ENCODE results near the gene HIP1R. TPM values are rescaled to one million over a fixed set of nuclear protein-coding genes. Genes with fewer than 3 reads are reported as not detected.

HIP1R gene
- total RNA-seq, 2 donors from 2014 or later: 42.6 to 74.2 TPM

DNA sequence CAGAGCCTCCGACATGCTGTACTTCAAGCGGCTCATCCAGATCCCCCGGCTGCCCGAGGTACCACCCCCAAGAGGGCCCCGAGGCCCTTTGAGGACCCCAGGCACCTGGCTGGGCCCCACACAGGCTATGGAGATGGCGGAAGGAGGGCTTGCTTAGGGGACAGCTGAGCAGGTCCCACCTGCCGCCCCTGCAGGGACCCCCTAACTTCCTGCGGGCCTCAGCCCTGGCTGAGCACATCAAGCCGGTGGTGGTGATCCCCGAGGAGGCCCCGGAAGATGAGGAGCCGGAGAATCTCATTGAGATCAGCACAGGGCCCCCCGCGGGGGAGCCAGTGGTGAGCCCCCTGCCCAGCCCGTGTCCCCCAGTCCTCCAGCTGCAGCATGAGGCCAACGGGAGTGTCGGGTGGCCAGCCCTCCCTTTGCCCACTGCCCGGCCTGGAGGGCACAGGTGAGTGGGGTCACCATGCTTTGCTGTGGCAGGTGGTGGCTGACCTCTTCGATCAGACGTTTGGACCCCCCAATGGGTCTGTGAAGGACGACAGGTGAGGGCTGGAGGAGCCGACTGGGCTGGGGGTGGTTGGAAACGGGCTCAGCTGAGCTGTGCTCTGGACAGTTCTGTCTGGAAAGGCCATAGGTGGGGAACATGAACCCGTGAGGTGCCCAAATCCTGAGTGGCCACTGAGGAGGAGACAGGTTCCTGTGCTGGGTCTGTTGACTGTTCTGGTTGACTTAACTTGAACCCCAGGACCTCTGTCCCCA lies 20.0 kb downstream of the HIP1R start:
- no peaks in the 10 kb centered on the region for H3K4me1 ChIP-seq
- DNase-seq: no peak

DNA sequence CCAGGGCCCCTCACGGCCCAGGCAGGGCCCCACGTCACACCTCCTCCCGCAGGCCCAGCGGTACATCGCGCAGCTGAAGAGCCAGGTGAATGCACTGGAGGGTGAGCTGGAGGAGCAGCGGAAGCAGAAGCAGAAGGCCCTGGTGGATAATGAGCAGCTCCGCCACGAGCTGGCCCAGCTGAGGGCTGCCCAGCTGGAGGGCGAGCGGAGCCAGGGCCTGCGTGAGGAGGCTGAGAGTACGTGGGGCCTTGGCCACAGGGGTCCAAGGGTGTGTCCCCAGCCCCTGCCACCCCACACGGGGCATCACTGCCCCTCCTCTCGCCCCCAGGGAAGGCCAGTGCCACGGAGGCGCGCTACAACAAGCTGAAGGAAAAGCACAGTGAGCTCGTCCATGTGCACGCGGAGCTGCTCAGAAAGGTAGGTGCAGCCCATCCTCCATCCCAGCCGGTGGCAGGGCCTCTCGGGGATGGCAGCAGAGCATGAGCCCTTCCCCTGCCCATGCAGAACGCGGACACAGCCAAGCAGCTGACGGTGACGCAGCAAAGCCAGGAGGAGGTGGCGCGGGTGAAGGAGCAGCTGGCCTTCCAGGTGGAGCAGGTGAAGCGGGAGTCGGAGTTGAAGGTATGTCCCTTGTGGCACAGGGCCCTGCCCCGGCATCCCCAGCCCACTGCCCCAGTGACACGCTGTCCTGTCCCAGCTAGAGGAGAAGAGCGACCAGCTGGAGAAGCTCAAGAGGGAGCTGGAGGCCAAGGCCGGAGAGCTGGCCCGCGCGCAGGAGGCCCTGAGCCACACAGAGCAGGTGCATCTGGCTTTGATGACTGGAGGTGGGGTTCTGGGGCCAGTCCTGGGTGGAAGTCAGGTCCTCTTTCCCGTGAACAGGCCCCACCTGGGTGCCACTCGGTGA lies 20.9 kb downstream of the HIP1R start:
- intact Hi-C loops (cut with DNase I): loop anchor here (5.0 kb wide), 1 partner anchor 64 kb away; no protein-coding TSS in a partner anchor
- Histone ChIP-seq H3K9ac (ENCODE audit: low read depth in 2 of 2, low read length in 2 of 2) (no peak overlapping the region), H3K4me3 (no peak overlapping the region), H3K4me1 (no peaks in the 10 kb centered on the region), H3K27me3 (no peaks in the 10 kb centered on the region), H3K9me3 (no peaks in the 10 kb centered on the region), H3K27ac (no peak overlapping the region), H3K36me3 (no peaks in the 10 kb centered on the region)
- TF ChIP-seq, protein P1, sequence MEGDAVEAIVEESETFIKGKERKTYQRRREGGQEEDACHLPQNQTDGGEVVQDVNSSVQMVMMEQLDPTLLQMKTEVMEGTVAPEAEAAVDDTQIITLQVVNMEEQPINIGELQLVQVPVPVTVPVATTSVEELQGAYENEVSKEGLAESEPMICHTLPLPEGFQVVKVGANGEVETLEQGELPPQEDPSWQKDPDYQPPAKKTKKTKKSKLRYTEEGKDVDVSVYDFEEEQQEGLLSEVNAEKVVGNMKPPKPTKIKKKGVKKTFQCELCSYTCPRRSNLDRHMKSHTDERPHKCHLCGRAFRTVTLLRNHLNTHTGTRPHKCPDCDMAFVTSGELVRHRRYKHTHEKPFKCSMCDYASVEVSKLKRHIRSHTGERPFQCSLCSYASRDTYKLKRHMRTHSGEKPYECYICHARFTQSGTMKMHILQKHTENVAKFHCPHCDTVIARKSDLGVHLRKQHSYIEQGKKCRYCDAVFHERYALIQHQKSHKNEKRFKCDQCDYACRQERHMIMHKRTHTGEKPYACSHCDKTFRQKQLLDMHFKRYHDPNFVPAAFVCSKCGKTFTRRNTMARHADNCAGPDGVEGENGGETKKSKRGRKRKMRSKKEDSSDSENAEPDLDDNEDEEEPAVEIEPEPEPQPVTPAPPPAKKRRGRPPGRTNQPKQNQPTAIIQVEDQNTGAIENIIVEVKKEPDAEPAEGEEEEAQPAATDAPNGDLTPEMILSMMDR (IDR thresholded peaks at IDR 0.05): no peak
- DNase-seq: no peak

More for the DNA sequence above, 20.0 kb downstream of the HIP1R start:
- Histone ChIP-seq H3K9me3 (no peaks in the 10 kb centered on the region), H3K27me3 (no peaks in the 10 kb centered on the region), H3K27ac (no peak overlapping the region), H3K36me3 (no peaks in the 10 kb centered on the region), H3K9ac (ENCODE audit: low read depth in 2 of 2, low read length in 2 of 2) (no peak overlapping the region), H3K4me3 (no peak overlapping the region)
- intact Hi-C loops (cut with DNase I): loop anchor here (5.0 kb wide), 1 partner anchor 63 kb away; no protein-coding TSS in a partner anchor
- TF ChIP-seq, protein P1 (IDR thresholded peaks at IDR 0.05): no peak

DNA sequence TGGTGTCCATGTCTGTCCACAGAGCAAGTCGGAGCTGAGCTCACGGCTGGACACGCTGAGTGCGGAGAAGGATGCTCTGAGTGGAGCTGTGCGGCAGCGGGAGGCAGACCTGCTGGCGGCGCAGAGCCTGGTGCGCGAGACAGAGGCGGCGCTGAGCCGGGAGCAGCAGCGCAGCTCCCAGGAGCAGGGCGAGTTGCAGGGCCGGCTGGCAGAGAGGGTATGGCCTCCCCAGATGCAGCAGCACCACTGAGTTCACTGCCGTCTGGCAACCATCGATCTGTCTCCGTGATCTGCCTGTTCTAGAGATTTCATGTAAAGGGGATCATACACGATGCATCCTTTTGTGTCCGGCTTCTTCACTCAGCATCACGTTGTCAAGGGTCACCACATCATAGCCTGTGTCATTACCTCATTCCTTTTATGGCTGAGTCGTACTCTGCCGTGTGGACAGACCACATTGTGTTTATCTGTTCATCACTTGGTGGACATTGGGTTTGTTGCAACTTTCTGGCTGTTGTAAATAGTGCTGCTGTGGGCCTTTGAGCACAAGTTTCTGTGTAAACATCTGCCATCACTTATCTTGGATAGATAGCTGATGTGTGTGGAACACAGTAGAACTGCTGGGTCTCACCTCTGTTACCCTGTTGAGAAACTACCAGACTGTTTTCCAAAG lies 21.9 kb downstream of the HIP1R start:
- Histone ChIP-seq H3K9me3 (no peaks in the 10 kb centered on the region), H3K4me1 (peaks cover 2% of the 10 kb centered on the region), H3K9ac (ENCODE audit: low read depth in 2 of 2, low read length in 2 of 2) (no peak overlapping the region), H3K4me3 (no peak overlapping the region), H3K36me3 (no peaks in the 10 kb centered on the region), H3K27ac (no peak overlapping the region), H3K27me3 (no peaks in the 10 kb centered on the region)
- TF ChIP-seq, protein P1 (IDR thresholded peaks at IDR 0.05): no peak
- intact Hi-C loops (cut with DNase I): loop anchor here (5.0 kb wide), 1 partner anchor 65 kb away; no protein-coding TSS in a partner anchor
- no peak for DNase-seq

DNA sequence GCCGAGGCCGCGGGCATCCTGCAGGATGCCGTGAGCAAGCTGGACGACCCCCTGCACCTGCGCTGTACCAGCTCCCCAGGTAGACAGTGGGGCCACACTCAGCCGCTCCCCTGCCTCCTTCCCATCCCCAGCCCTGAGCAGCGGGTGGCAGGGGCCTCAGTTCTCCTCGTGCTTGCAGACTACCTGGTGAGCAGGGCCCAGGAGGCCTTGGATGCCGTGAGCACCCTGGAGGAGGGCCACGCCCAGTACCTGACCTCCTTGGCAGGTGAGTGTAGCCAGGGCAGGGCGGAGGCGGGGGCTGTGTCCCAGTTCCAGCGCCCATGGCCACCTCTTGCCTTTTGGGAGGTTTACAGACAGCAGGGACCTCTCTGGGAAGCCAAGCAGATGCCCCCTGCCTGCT lies 22.9 kb downstream of the HIP1R start:
- Histone ChIP-seq H3K36me3 (no peaks in the 10 kb centered on the region), H3K9me3 (no peaks in the 10 kb centered on the region), H3K9ac (ENCODE audit: low read depth in 2 of 2, low read length in 2 of 2) (no peak overlapping the region), H3K4me3 (no peak overlapping the region), H3K4me1 (peaks cover 5% of the 10 kb centered on the region), H3K27me3 (no peaks in the 10 kb centered on the region), H3K27ac (no peak overlapping the region)
- TF ChIP-seq, protein P1 (IDR thresholded peaks at IDR 0.05): no peak
- intact Hi-C loops (cut with DNase I): loop anchor here (5.0 kb wide), 1 partner anchor 66 kb away; no protein-coding TSS in a partner anchor
- DNase-seq: no peak
